Measurements from ENCODE around the gene FBXW9.
A peak's percentile ranks its signal among the peaks of the same experiment; 100 is the strongest.

DNA sequence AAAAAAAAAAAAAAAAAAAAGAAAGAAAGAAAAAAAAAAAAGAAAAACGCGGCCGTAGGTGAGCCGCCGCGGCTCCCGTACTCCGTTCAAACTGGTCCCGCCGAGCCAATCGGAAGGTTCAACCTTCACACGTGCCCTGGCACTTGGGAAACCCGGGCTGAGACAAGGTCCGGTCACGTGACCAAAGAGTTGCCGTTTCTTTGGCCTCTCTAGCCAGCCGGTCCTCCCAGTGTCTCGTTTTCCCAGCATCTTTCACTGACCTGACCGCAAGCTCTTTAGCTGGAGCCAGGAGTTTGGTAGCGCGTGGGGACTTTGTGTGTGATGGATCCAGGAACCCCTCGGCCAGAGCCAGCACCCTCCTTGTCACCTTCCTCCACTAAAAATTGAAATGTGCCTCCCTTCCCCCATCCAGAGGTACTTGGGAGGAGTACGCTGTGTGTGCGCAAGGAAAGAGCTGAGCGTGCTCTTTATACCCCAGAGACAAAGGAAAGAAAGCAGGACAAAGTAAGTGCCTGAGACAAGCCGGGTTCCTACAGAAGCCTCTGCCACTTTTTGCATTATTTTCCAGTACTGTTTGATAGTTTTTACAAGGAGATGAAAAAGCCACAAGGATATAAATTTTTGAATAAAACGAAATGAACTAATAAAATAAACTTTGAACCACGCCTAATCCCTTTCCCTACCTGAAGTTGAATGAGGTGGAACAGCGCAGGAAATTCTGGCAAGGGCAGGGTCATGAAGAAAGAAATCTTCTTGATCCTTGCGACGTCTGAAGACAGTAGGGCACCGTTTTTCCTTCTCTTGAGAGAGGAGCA, 26.3 kb upstream of the FBXW9 start:
- peak; percentile 56; the same call in 1 of the 2 replicates for TF ChIP-seq POLR2A (IDR thresholded peaks at IDR 0.05; ENCODE audit: low read depth, low read length)
- TF ChIP-seq, protein P1, sequence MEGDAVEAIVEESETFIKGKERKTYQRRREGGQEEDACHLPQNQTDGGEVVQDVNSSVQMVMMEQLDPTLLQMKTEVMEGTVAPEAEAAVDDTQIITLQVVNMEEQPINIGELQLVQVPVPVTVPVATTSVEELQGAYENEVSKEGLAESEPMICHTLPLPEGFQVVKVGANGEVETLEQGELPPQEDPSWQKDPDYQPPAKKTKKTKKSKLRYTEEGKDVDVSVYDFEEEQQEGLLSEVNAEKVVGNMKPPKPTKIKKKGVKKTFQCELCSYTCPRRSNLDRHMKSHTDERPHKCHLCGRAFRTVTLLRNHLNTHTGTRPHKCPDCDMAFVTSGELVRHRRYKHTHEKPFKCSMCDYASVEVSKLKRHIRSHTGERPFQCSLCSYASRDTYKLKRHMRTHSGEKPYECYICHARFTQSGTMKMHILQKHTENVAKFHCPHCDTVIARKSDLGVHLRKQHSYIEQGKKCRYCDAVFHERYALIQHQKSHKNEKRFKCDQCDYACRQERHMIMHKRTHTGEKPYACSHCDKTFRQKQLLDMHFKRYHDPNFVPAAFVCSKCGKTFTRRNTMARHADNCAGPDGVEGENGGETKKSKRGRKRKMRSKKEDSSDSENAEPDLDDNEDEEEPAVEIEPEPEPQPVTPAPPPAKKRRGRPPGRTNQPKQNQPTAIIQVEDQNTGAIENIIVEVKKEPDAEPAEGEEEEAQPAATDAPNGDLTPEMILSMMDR (conservative IDR thresholded peaks at IDR 0.05; ENCODE audit: low read depth, low read length): no peak
- no peak for TF ChIP-seq RFX5 (IDR thresholded peaks at IDR 0.05; ENCODE audit: low read depth, low read length)
- TF ChIP-seq, protein P2, sequence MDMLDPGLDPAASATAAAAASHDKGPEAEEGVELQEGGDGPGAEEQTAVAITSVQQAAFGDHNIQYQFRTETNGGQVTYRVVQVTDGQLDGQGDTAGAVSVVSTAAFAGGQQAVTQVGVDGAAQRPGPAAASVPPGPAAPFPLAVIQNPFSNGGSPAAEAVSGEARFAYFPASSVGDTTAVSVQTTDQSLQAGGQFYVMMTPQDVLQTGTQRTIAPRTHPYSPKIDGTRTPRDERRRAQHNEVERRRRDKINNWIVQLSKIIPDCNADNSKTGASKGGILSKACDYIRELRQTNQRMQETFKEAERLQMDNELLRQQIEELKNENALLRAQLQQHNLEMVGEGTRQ (IDR thresholded peaks at IDR 0.05; ENCODE audit: low read depth, low read length): peak; percentile 99
- TF ChIP-seq MXI1 (IDR thresholded peaks at IDR 0.05; ENCODE audit: borderline replicate concordance, low read depth, low read length): no peak
- TF ChIP-seq RAD21 (IDR thresholded peaks at IDR 0.05; ENCODE audit: low read length): no peak
- TF ChIP-seq SMC3 (IDR thresholded peaks at IDR 0.05; ENCODE audit: low read depth, low read length): no peak
- peak; percentile 44; the same call in 1 of the 2 replicates for TF ChIP-seq FOS (IDR thresholded peaks at IDR 0.05; ENCODE audit: low read depth, low read length)
- peak; percentile 87 for TF ChIP-seq CEBPB (IDR thresholded peaks at IDR 0.05; ENCODE audit: low read depth, low read length)
- TF ChIP-seq CHD1 (IDR thresholded peaks at IDR 0.05; ENCODE audit: low read depth, low read length): no peak
- peak; percentile 98 for TF ChIP-seq BHLHE40 (IDR thresholded peaks at IDR 0.05; ENCODE audit: low read depth, low read length)
- TF ChIP-seq MAZ (IDR thresholded peaks at IDR 0.05; ENCODE audit: borderline replicate concordance, low read depth, low read length): no peak; the same call in 1 of the 2 replicates
- TF ChIP-seq NFE2L2 (IDR thresholded peaks at IDR 0.05; ENCODE audit: low read depth, low read length): no peak
- peak; percentile 75 for TF ChIP-seq MAFK (IDR thresholded peaks at IDR 0.05; ENCODE audit: low read depth, low read length)

All from IMR-90 (cell line).